Measurements from ENCODE around the gene UAP1.

UAP1 gene

DNA sequence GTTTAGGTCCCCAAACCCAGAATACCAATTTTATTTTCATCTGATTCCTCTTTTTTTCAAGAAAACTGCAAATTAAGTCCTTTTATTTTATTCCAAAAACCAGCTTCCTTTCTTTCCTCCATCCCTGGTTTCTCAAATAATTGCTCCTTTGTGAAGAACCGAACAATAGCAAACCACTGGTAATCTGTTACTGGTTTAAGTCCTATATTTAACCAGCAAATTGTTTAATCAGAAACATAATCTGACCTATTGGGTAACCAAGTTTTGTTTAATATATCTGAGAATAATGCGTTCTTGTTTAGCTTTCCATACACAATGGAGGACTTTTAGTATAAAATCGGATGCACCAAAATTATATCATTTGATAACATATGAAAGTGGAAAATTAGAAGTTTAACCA is 57.6 kb downstream of the UAP1 start:
- no peak for DNase-seq

- no peak for DNase-seq
These were observed 59.7 kb downstream of the UAP1 start for GRCh38 chr1:162621256-162621655.

DNA sequence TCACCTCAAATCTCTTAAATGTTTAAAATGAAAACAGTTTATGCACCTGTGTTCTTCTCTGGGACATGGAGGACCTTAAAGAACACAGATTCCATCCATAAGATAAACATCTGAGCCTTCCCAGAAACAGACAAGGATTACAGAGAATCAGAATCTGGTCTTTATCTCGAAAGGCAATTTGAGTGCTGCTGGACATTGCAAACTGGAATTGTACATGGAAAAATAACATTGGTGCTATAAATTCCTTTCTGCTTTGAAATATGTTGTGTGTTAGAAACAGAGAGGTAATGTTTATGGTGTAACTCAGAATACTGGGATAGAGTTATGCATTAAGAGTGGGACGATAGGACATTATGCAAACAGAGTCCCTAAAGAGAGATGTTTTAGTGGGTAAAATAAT is 64.2 kb downstream of the UAP1 start:
- DNase-seq: no peak

DNA sequence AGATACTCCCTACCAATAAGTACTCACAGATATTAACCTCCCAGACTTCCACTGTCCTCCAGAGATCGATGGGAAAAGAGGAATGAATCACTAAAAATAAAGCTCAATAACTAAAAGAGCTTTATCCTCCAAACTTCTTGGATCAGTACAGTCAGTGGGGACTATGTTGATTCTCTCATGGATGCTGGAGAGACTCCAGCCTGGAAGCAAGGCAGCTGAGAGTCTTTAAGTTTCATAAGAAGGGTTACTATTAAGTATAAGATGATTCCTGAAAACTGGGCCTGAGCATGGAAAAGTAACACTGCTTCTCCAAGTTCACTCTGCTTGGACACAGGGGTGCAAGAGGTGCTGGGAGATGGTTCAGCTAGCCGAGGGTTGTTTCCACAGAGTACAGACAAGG is 64.6 kb downstream of the UAP1 start:
- DNase-seq: no peak

- no peak for DNase-seq
These were observed 65.2 kb downstream of the UAP1 start for GRCh38 chr1:162626761-162627160.

DNA sequence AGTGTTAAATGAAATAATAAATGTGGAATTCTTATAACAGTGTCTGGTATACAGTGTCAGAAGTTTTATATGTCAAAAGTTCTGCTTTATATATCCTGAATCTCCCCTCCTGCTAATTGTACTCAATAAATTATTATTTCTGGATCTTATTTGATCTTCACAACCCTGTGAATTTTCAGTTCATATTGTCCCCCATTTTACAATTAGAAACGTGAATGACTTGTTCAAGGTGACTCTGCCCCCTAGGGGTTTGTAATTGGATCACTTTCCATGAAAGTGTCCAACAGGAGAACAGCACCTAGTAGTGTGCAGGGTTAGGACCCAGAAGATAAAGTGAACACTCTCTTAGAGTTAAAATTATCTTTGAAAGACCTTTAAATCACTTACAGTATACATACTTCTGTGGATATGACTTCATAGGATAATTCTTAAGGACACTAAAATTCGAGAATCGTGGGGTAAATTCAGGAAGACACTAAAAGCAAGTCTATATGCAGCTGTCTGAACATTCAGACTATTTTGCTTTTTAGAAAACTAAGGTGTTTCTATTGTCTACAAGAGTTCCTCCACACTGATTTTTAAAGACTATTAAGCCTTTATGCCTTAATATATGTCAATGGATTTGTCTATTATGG is 66.3 kb downstream of the UAP1 start:
- DNase-seq: peak; percentile 14

- DNase-seq: no peak
These were observed 67.6 kb downstream of the UAP1 start for GRCh38 chr1:162629077-162629627.

- DNase-seq: no peak
These were observed 68.1 kb downstream of the UAP1 start for GRCh38 chr1:162629651-162630050.

GRCh38 chr1:162631546-162632191 is 70.1 kb downstream of the UAP1 start:
- DNase-seq: no peak

GRCh38 chr1:162632217-162632666 is 70.7 kb downstream of the UAP1 start, which contains the start of gene DDR2:
Gene DDR2, plus strand, starts transcription at chr1:162632464. Its CDS starts 86,600 bp downstream, at chr1:162719064.
- no peak for DNase-seq

GRCh38 chr1:162632698-162633080 is 71.2 kb downstream of the UAP1 start:
- no peak for DNase-seq

GRCh38 chr1:162633081-162633762 is 71.7 kb downstream of the UAP1 start:
- DNase-seq: no peak

- DNase-seq: no peak
These were observed 73.9 kb downstream of the UAP1 start for GRCh38 chr1:162635418-162635817.

DNA sequence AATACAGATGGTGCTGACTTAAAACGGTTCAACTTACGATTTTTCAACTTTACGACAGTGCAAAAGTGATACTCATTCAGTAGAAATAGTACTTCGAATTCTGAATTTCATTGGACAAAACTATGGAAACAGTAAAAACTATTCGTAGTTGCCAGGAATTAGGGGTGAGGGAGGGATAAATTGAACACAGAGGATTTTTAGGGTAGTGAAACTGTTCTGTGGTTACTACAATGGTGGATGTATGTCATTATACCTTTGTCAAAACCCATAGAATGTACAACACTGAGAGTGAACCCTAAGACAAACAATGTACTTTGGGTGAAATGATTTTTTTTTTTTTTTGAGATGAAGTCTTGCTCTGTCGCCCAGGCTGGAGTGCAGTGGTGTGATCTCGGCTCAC is 78.2 kb downstream of the UAP1 start:
- DNase-seq: no peak

- DNase-seq: no peak
These were observed 79.6 kb downstream of the UAP1 start for GRCh38 chr1:162641114-162641513.

DNA sequence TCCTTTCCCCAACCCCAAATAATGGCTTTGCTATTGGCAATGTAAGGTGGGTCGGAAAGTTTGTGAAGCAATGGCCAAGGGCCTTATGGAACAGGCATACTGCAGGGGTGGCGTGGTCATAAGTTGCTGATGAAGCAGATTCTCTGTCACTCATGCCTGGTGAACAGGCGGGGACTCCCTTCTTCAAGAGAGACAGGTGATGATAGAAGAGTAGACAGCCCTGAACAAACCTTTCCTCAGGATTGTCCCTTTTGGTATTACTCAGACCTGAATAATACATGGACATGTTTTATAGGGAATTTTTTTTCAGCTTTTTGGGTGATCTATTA is 83.4 kb downstream of the UAP1 start:
- no peak for DNase-seq

GRCh38 chr1:162645666-162646065 is 84.1 kb downstream of the UAP1 start:
- no peak for DNase-seq

DNA sequence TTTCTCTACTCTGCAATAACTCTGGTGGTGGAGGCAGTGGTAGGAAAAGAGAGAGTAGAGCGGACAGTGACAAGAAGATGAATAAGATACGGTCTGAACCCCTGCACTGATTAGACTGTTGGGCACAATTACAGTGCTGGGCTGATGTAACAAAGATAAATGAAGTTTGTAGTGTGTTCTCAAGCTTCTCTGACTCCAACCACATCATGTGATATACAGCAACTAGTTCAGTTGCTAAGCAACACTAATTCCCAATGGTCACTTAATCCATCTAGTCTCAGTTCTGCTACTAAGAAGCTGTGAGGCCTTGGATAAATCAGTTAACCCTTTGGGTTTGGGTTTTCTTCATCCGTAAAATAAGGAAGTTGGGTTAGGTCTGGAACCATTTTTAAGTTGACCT is 88.1 kb downstream of the UAP1 start:
- no peak for DNase-seq
